ENCODE measurements around the gene ZNF846.

- TF ChIP-seq POLR2AphosphoS5 (IDR thresholded peaks at IDR 0.05) (peak; percentile 80), CTCF (IDR thresholded peaks at IDR 0.05) (peak in 1 of 4 experiments; percentile 33), POLR2A (IDR thresholded peaks at IDR 0.05) (peak; percentile 55 to 68)
Measured at GRCh38 chr19:9768175-9769112, at the start of gene ZNF846.

Data from gastroesophageal sphincter (tissue), 3 donors.